ENCODE results near the gene ATP2C2.

ATP2C2 gene

DNA sequence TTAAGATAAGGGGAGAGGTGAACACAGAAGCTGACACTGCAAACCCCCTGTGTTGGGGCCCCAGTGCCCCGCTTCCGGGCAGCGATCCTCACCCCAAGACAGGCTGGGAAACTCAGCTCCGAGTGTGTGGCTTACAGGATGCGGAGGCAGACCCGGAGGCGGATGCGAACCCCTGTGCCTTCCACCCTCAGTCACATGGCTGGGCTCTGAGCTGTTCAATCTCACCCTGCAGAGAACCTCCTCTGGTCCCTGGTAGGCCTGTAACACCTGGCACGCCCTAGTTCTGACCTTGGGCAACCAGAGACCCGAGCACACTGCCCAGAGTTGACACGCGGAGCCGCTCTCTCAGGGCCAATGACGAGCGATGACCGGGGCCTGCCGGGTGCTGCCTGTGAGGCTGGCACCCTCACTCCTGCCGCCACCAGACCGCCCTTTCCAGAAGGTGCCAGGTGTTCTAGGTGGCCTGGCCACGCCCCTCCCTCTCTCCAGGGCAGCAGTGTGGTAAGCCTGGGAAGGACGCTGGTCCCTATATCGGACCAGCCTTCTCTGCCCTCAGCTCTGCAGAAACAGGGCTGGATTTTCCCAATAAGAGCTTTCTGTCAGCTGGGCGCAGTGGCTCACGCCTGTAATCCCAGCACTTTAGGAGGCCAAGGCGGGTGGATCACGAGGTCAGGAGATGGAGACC, 112.9 kb downstream of the ATP2C2 start:
- no peak for DNase-seq

DNA sequence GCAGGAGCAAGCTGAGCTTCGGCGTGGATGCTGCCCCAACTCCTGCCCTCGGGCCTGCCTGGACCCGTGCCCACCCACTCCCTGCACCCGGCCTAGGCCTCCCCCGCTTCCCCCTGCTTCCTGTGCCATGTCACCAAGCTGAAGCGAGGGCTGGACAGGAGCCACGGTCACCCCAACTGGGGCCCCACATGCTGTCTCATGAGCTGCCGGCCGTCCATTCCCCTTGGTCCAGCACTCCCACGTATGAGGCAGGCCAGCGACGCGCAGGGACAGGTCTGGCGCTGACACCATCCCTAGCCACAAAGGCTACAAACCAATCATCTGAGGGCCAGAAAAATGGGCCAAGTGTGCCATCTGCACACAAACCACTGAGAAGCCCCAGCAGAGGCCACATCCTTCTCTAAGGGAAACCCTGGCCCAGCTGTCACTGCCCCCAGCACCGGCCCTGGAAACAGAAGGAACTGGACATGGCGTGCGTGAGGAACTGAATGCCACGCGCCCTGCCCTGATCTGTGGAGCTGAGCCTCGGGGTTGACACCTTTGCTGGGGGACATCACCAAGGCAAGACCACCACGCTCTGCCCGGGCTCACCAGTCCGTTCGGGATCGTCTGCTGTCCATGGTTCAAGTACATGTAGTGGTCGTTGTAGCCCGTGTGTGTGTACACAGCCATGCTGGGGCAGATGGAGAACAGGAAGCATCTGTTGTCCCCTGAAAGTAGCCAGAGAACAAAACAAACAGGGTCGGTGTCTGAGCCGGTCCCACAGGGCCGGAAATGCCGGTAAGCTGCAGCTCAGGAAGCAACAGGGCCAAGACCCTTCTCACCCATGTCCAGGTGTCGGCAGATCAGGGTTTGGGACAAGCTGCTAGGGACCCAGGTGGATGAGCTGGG, 113.9 kb downstream of the ATP2C2 start:
- no peak for DNase-seq

DNA sequence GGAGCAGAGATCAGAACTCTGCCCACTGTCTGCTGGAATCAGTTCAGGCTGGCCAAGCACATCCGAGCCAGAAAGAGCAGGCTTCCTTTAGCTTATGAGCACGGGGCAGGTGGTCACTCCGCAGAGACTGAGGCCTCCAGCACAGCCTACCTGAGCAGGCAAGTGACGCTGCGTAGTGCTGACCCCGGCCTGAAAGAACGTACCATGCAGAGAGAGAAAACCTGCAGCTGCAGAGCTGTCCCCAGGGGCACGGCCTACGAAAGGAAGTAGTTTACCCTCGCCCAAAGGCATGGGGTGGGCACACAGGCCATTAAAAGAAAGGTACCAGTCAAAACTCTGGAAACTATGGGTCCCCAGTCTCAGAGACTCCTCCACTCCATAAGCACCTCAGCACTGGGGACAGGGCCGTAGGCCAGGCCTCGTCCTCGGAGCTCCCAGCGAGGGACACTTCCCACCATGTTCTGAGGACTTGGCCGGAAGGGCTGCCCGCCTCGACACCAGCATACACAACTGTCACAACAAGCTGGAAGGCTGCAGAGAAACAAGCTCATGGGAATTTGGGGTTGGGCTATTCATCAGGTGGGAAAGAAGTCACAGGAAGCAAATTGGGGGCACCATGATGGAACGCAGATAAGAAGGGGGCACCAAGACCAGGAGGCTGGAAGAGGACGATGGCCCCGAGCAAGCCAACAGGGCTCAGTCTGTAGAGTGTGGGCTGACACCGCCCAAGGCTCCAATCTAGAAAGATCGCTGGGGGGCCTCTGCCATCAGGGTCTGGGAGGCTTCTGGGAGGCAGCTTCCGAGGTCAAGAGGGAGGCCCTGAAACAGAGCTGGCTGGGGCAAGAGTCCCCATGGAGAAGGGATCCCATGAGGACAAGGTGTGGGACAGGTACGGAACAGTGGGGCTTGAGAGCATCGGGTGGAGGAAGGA, 114.9 kb downstream of the ATP2C2 start:
- DNase-seq: no peak

DNA sequence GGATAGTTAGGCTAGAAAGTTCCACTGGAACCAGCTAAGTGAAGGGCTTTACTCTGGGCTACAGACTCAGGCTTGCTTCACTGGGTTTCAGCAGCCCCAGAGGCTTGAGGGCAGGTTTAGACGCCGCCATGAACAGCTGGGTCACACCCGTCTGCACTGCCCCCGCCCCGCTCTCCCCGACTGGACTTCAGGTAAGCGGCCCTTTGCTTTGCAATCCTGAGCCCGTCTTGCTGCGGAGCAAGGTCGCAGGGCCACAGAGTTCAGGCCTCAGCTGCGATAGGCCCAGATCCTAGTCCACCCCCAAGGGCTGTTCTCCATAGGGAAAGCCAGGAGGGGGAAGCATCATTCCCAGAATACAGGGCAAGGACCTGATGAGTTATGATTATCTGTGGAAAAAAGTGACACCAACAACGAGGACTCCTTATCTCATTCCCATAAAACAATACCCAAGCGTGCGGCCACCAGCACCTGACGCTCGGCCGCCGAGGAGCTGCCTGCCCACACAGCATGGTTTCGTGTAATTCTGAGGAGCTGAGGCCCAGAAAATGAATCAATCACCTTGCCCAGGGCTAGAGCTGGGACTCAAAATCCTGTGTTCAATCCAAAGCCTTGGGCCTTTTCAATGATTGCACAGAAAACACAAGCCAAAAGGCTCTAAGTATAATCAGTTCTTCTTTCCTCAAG, 115.7 kb downstream of the ATP2C2 start:
- no peak for DNase-seq

DNA sequence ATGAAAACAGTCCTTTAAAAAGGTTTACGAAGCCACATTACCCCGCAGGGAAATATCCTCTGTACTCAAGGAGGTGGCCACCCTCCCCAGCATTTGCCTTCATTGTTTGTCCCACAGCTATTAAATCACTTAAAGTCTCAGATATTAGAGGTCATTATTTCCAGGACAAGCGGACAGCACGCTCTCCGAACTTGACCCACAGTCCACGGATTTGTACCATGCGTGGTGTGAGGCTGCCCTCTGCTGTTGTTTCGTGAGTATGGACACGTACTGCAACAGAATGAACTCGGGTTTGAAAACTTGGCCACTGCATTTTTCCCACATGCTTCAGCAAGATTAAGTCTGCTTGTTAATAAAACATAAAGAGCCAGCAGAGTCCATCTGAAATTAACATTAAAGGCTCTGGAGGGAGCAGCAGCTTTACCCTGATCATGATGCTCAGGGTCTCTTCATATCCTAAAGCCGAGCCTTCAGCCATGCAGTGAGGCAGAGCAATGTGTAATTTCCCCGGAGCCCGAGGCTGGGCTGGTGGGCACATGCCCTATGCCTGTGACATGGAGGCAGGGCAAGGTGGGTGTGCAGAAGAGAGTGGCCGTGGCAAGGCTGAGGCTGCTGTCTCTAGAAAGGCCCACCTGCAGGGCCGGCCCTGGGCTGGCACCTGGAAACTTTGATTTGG, 116.4 kb downstream of the ATP2C2 start:
- DNase-seq: no peak

DNA sequence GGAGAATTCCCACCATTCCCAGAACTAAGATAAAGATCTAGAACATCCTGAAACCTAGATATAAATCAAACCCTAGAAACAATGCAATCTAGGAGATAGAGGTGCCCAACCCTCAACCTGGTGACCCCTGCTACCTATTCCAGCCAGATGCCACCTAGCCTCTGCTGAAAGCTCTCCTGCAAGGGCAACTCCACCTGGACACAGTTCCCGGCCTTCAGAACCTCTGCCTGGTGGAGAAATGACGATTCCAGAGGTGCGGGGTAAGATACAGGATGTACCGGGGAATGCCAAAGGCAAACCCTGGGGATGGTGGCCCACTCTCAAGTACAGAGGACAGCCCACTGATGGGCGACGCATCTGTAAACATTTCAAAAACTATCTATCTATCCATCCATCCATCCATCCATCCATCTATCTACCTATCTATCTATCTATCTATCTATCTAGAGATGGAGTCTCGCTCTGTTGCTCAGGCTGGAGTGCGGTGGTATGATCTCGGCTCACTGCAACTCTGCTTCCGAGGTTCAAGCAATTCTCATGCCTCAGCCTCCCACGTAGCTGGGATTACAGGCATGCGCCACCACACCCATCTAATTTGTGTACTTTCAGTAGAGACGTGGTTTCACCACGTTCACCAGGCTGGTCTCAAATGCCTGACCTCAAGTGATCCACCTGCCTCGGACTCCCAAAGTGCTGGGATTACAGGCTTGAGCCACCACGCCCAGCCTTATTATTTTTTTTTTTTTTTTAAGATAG, 117.1 kb downstream of the ATP2C2 start:
- no peak for DNase-seq

DNA sequence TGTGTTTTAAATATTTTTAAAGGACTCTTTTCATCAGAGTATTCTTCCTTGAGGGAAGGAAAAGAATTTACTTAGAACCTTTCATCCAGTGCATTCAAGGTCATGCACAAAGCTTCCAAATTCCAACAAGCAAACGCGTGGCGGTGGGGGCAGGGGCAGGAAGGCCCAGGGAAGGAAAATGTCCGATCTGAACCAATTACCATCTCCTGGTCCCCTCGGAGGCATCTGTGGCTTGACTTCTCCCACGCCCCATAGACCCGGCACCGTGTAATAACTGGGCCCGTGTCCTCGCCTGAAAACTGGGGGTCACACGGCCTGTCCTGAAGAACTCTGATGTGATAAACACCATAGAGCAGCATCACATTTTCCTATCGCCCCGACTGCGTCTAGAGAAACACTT, 117.8 kb downstream of the ATP2C2 start:
- no peak for DNase-seq

DNA sequence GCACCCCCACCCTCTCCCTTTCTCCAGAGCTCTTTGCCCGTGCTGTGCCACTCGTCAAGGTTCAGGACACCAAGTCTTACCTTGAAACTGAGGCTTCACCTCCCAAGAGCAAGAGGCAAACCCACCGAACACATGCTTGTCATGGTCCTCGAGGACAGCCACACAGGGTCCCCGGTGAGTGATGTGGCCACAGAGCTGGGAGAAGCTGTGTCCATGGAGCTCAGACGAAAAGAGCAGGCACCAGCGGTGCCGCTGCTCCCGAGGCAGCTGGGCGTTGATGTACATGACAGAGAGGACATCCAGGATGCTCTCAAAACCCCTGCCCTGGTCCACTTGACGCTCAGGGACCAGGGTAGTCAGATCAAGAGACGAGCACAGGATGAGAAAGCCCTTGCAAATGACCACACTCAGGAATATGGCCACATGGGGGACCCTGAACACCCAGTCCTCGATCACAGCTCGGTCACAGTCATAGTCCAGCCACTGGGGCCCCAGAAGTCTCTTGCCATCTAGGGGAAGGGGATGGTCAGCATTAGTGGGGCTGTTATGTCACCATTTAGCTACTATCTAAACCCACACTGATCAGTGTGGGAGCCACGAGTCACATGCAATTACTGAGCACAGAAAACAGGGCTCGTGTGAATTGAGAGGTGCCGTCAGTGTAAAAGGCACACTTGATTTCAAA, 118.4 kb downstream of the ATP2C2 start:
- no peak for DNase-seq

DNA sequence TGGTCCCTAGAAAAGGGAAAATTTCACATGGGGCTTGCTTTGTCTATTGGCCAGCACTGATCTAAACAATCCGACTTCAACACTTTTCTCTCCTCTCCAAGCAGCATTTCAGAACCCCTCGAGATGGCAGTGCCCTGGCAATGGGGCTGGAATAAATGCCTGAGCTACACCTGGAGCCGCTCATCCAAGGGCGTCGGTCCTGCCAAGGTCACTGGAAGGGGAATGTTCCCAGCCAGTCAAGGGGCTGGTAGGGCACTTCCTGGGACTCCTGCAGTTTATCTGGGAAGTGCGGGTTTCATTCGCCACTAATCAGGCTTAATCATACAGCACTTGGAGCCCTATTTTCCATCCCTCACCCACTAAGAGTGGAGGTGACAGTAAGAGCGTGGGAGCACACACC, 119.0 kb downstream of the ATP2C2 start:
- DNase-seq: no peak

DNA sequence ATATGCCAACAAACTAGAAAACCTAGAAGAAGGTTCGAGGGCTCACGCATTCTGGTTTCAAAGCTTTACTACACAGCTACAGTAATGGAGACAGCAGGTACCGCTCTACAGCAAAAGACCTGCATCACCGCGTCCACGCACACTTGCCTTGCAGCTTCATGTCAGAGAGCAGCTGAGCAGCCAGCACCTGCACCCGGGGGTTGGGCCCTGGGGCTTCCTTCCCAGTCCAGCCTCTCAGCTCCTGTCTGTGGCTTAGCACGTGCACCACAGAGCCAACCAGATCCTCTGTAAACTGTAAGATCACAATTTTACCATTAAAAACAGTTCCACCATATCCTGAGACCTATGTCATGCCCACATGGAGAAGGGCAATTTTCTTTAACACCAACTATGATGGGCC, 120.8 kb downstream of the ATP2C2 start:
- DNase-seq: no peak

DNA sequence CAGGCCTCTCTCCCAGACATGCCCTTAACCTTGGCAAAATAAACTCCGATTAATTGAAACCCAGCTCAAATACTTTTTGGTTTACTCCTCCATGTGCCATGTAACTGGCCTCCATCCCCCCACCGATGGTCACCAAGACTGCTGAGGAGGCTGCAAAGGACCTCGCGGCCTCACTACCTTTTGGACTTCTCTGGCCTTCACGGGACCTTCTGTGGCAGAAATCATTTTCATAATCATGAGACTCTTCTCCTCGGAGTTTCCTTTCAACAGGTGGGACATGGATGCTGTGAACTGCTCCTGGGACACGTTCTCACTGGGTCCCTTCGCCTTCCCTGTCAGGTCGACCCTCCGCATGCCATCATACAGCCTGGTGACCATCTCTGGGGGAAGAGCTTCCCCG, 127.2 kb downstream of the ATP2C2 start:
- DNase-seq: no peak

DNA sequence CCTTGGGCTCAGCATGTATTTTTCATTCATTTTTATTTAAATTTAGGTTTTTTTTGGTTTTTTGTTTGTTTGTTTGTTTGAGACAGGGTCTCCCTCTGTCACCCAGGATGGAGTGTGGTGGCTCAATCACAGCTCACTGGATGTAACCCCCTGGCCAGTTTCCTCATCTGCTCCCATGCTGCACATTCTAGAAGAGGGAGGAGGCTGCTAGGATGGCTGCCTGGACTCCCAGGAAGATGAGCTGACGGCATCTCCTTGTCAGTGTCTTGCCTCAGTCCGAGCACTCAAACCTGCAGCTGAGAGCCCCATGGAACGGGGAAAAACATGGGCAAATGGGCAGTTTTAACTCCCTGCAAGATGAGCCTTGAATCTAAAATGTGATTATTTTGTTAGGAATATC, 128.7 kb downstream of the ATP2C2 start:
- DNase-seq: no peak

DNA sequence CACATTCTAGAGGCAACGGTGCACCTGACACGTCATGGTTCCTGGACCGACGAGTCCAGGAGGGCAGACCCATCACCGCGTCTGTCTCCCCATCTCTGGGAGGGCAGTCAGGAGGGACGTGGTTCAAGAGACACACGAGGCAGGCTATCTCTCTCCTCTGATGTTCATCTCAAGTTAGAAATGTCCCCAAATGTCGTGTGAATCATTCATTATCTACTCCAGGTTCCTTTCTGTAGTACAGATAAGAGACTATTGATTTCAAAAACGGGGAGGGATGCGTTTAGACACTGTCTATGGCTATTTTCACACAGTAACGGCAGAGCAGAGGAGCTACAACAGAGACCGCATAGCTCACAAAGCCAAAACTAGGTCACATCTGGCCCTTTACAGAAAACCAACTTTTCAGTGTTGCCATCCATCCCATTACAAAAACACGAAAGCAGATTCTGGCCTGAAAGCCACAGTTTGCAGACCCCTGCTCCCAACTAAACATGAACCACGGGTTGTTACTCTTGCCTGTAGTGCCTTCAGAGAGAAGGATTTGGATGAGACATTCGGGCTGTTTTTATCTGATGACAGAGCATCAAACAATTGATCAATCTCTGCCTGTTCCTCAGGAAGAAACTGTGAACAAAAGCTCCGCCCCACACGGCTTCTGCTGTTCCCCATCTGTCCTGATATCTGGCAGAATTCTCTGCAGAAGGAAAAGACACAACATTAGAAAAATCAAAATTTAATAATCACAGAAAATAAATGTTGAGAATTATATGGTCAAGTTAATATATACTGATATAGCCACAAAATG, 129.3 kb downstream of the ATP2C2 start:
- no peak for DNase-seq

DNA sequence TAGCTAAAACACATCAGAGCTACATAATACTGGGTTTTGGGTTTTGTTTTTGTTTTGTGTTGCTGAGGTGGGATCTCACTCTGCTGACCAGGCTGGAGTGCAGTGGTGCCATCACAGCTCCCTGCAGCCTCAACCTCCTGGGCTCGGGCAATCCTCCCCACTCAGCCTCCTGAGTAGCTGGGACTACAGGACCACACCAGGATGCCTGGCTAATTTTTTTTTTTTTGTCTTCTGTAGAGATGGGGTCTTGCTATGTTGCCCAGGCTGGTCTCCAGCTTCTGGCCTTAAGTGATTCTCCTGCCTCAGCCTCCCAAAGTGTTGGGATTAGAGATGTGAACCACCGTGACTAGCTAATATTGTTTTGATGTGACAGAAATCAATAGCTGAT, 129.9 kb downstream of the ATP2C2 start:
- no peak for DNase-seq

DNA sequence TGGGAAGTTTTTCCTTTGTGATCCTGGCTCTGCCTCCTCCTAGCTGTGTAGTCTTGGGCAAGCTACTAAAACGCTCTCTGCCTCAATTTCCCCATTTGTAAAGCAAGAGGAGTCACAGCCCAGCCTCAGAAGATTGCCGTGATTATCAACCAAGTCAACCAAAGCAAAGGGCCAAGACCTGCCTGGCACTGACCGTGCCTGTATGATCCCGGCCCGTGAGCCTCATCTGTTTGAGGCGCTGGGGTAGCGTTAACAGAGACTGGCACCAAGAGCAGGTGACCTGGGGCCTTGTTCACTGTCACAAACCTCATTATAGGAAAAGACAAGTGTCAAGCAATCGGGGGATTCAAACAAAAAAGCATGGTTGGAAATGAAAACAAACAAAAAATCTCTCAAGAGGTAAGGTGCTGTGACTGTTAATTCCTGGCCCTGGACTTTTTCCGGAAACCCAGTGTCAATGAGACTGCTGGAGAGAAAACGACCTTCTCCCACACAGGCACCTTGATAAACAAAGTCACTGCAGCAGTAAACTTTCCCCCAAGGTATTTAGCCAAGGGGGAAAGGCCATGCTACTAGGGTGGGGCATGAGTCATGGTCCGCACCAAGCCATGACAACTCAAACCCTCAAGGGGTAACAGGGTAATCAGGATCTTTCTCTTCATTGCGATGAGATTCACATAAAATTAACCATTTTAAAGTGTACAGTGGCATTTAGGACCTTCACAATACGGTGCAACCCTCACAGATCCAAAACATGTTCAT, 130.7 kb downstream of the ATP2C2 start:
- DNase-seq: no peak

DNA sequence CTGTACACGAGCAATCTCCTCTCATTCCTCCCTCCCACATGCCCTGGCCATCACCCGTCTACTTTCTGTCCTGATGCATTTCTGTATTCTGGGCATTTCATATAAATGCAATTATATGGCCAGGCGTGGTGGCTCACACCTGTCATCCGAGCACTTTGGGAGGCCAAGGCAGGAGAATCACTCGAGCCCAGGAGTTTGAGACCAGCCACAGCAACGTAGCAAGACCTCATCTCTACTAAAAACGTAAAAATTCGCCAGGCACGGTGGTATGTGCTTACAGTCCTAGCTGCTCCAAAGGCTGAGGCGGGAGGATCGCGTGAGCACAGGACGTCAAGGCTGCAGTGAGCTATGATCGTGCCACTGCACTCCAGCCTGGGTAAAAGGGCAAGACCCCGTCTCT, 131.3 kb downstream of the ATP2C2 start:
- DNase-seq: no peak

DNA sequence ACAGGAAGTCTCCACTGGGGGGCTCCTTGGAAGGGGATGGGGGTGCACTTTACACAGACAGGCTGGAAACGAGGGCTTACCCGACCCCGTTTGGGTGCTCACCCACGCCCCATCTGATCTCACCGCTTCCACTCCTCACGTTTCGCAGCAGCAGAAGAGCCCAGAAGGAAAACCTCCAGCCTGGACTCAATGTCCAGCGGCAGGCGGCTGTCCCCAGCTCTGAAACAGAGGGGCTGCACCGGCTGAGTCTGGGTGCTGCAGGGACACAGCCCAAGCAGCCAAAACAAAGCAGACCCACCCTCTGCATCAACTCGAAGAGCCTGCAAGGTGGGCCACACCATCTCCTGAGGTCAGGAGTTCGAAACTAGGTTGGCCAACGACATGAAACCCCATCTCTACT, 132.2 kb downstream of the ATP2C2 start:
- DNase-seq: no peak

DNA sequence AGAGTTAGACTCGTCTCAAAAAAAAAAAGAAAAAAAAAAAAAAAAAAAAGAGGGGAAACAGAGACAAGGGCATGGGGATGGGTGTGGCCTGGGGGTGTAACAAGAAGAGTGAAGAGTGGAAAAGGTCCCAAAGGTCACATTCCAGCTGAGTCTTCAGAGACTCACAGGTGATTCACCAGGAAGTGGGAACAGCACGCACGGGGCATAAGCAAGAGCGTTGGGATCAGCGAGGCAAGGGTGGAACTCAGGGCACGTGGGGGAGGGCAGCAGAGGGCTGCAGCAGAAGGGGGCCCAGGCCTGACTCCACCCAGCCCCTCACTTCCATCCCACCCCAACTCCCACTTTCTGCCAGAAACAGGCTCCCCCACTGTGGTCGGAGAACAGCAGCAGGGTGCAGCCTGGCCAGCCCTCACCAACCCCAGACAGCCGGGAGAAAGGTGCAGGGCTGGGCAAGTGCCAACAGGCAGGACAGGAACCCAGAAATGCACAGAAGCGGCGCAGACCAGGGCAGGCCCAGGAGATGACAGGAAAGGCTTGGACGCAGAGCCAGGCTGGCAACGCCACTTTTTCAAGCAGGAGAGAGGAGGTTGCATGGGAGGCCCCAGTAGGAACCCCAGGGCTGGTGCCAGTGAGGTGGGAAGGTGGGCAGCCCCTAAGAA, 132.9 kb downstream of the ATP2C2 start:
- DNase-seq: no peak

DNA sequence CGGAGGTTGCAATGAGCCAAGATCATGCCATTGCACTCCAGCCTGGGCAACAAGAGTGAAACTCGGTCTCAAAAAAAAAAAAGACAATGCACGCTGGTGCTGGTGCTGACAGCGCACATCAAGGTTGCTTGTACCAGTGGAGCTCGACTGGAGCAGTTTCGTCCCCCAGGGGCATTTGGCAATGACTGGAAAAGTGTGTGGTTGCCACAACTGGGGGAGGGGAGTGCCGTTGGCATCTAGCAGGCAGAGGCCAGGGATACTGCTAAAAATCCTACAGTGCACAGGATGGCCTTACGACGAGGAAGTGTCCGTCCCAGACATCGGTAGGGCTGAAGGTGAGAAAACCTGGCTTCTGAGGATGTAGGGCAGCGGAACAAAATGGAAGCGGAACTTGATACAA, 133.7 kb downstream of the ATP2C2 start:
- no peak for DNase-seq

Measured in GDM1 (cell line).